GM23338 (cell line): ENCODE data around the gene CPXM2. TPM values are rescaled to one million over a fixed set of nuclear protein-coding genes. Genes with fewer than 3 reads are reported as not detected.

Experiments
- ATAC-seq: fragments of 200-7000 bp; cut with Tn5 transposase; 3 replicates; pipeline ENCODE4 v1.9.1; 2020
- DNase-seq: peaks from one replicate; pipeline ENCODE4 v3.0.0-alpha.2; 2015; ENCODE audit warnings: low spot score
- H2AFZ ChIP-seq: fragments of 200-600 bp; sonication (generic); 2 replicates; pipeline ENCODE4 v1.8.0; 2016; ENCODE audit warnings: antibody characterized with exemption, mild to moderate bottlenecking, moderate library complexity
- H3F3A ChIP-seq: fragments of 200-600 bp; sonication (generic); replicated peaks from 2 replicates; pipeline ENCODE4 v1.8.0; 2017; ENCODE audit warnings: antibody characterized with exemption, mixed run types, low read depth
- H3K27ac ChIP-seq: fragments of 200-600 bp; sonication (generic); 2 replicates; pipeline ENCODE4 v1.6.1; 2016; ENCODE audit warnings: low read depth
- H3K27me3 ChIP-seq: fragments of 200-600 bp; sonication (generic); 2 replicates; pipeline ENCODE4 v1.8.0; 2016; ENCODE audit warnings: mild to moderate bottlenecking, mixed run types, moderate library complexity; ENCODE audit not compliant: insufficient read depth
- H3K36me3 ChIP-seq: fragments of 200-600 bp; sonication (generic); 2 replicates; pipeline ENCODE4 v1.8.0; 2016; ENCODE audit warnings: mild to moderate bottlenecking; ENCODE audit not compliant: insufficient read depth
- H3K4me1 ChIP-seq: fragments of 200-600 bp; sonication (generic); 2 replicates; pipeline ENCODE4 v1.8.0; 2016; ENCODE audit warnings: mild to moderate bottlenecking, moderate library complexity; ENCODE audit not compliant: insufficient read depth
- H3K4me2 ChIP-seq: fragments of 200-600 bp; sonication (generic); 2 replicates; pipeline ENCODE4 v1.7.1; 2017; ENCODE audit warnings: mixed run types
- H3K4me3 ChIP-seq: fragments of 200-600 bp; sonication (generic); 2 replicates; pipeline ENCODE4 v1.6.1; 2016; ENCODE audit warnings: mixed run types
- H3K79me2 ChIP-seq: fragments of 200-600 bp; sonication (generic); replicated peaks from 2 replicates; pipeline ENCODE4 v1.8.0; 2017; ENCODE audit warnings: mild to moderate bottlenecking; ENCODE audit not compliant: insufficient read depth
- H3K9me2 ChIP-seq: fragments of 200-600 bp; sonication (generic); 2 replicates; pipeline ENCODE4 v1.8.0; 2017; ENCODE audit not compliant: insufficient read depth
- H4K20me1 ChIP-seq: fragments of 200-600 bp; sonication (generic); replicated peaks from 2 replicates; pipeline ENCODE4 v1.8.0; 2017; ENCODE audit warnings: mild to moderate bottlenecking; ENCODE audit not compliant: insufficient read depth
- H3K27ac Mint-ChIP-seq: 2 replicates; pipeline ENCODE4 v1.8.0; 2020; ENCODE audit warnings: inconsistent platforms, mild to moderate bottlenecking, moderate library complexity, mixed read lengths
- H3K27me3 Mint-ChIP-seq: 3 replicates; pipeline ENCODE4 v1.8.0; 2022; ENCODE audit warnings: low read depth, mild to moderate bottlenecking, moderate library complexity, mixed read lengths, inconsistent platforms; ENCODE audit not compliant: insufficient read depth, poor library complexity
- H3K36me3 Mint-ChIP-seq: 3 replicates; pipeline ENCODE4 v1.8.0; 2021; ENCODE audit warnings: low read depth, mild to moderate bottlenecking, inconsistent platforms, moderate library complexity, mixed read lengths
- H3K4me1 Mint-ChIP-seq: 3 replicates; pipeline ENCODE4 v1.8.0; 2020; ENCODE audit warnings: mild to moderate bottlenecking, inconsistent platforms, mixed read lengths
- H3K4me3 Mint-ChIP-seq: 3 replicates; pipeline ENCODE4 v1.8.0; 2021; ENCODE audit warnings: moderate library complexity, mild to moderate bottlenecking, inconsistent platforms, mixed read lengths
- H3K9me3 Mint-ChIP-seq: 3 replicates; pipeline ENCODE4 v1.8.0; 2020; ENCODE audit warnings: moderate library complexity, mild to moderate bottlenecking, inconsistent platforms, mixed read lengths
- EZH2 ChIP-seq: fragments of 200-600 bp; sonication (generic); IDR thresholded peaks from one replicate; pipeline ENCODE4 v1.8.0; 2017; ENCODE audit warnings: antibody characterized with exemption, mild to moderate bottlenecking, low read depth; ENCODE audit not compliant: unreplicated experiment
- JUNB ChIP-seq: IDR thresholded peaks from one replicate; pipeline ENCODE4 v1.6.1; 2016; ENCODE audit warnings: antibody characterized with exemption; ENCODE audit not compliant: unreplicated experiment
- NANOG ChIP-seq: IDR thresholded peaks from 2 replicates; pipeline ENCODE4 v1.6.1; 2016; ENCODE audit warnings: antibody characterized with exemption, borderline replicate concordance
- POLR2AphosphoS5 ChIP-seq: IDR thresholded peaks from 2 replicates; pipeline ENCODE4 v1.6.1; 2016; ENCODE audit warnings: antibody characterized with exemption, low read depth
- STAT1 ChIP-seq: IDR thresholded peaks from one replicate; pipeline ENCODE4 v1.6.1; 2016; ENCODE audit warnings: antibody characterized with exemption; ENCODE audit not compliant: unreplicated experiment
- ZNF114 ChIP-seq: fragments of 250-450 bp; sonication (Bioruptor Pico); IDR thresholded peaks from 2 replicates; pipeline ENCODE4 v1.5.0; 2020; ENCODE audit warnings: mild to moderate bottlenecking, moderate library complexity
- ZNF331 ChIP-seq: fragments of 250-450 bp; sonication (Bioruptor Pico); IDR thresholded peaks from 2 replicates; pipeline ENCODE4 v1.5.0; 2020; ENCODE audit warnings: low read depth, mild to moderate bottlenecking, moderate library complexity
- polyA plus RNA-seq: library from polyadenylated mRNA; unstranded; fragments of >200 nt; fragmentation: Nextera tagmentation; extraction: Ambion mirVana; gene quantifications from 2 replicates; pipeline ENCODE4 v1.2.1, GENCODE V29; 2016
- total RNA-seq: library from RNA; depleted of rRNA; stranded (reverse); fragments of >200 nt; shearing (Covaris generic); gene quantifications from 2 replicates; pipeline ENCODE4 v1.2.3, GENCODE V29; 2014
- TF ChIP-seq, protein P1 (sequence below): fragments of 250-450 bp; sonication (Bioruptor Pico); IDR thresholded peaks from 2 replicates; pipeline ENCODE4 v1.5.0; 2020; ENCODE audit warnings: mild to moderate bottlenecking, moderate library complexity
- TF ChIP-seq, protein P2 (sequence below): IDR thresholded peaks from one replicate; pipeline ENCODE4 v1.6.1; 2018; ENCODE audit warnings: antibody characterized with exemption; ENCODE audit not compliant: unreplicated experiment

CPXM2 gene
- total and polyA plus RNA-seq, 2 experiments from 2014 or later, result 1.6 to 8.1 TPM

DNA sequence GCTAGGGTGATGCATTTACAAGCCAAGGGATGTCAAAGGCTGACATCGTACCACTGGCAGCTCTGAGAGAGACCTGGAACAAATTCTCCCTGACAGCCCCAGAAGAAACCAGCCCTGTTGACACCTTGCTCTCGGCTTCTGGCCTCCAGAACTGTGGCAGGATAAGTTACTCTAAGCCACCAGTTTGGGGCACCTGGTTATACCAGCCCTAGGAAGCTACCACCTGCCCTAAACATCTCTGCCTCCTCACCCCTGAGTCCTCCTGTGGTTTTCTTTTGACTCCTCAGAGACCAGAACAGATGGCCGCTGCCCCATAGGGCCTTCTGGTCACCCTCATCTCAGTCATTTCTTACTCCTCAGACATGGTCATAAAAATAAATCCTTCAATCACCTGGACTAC lies 107.4 kb downstream of the CPXM2 start (continued):
- TF ChIP-seq, protein P1, sequence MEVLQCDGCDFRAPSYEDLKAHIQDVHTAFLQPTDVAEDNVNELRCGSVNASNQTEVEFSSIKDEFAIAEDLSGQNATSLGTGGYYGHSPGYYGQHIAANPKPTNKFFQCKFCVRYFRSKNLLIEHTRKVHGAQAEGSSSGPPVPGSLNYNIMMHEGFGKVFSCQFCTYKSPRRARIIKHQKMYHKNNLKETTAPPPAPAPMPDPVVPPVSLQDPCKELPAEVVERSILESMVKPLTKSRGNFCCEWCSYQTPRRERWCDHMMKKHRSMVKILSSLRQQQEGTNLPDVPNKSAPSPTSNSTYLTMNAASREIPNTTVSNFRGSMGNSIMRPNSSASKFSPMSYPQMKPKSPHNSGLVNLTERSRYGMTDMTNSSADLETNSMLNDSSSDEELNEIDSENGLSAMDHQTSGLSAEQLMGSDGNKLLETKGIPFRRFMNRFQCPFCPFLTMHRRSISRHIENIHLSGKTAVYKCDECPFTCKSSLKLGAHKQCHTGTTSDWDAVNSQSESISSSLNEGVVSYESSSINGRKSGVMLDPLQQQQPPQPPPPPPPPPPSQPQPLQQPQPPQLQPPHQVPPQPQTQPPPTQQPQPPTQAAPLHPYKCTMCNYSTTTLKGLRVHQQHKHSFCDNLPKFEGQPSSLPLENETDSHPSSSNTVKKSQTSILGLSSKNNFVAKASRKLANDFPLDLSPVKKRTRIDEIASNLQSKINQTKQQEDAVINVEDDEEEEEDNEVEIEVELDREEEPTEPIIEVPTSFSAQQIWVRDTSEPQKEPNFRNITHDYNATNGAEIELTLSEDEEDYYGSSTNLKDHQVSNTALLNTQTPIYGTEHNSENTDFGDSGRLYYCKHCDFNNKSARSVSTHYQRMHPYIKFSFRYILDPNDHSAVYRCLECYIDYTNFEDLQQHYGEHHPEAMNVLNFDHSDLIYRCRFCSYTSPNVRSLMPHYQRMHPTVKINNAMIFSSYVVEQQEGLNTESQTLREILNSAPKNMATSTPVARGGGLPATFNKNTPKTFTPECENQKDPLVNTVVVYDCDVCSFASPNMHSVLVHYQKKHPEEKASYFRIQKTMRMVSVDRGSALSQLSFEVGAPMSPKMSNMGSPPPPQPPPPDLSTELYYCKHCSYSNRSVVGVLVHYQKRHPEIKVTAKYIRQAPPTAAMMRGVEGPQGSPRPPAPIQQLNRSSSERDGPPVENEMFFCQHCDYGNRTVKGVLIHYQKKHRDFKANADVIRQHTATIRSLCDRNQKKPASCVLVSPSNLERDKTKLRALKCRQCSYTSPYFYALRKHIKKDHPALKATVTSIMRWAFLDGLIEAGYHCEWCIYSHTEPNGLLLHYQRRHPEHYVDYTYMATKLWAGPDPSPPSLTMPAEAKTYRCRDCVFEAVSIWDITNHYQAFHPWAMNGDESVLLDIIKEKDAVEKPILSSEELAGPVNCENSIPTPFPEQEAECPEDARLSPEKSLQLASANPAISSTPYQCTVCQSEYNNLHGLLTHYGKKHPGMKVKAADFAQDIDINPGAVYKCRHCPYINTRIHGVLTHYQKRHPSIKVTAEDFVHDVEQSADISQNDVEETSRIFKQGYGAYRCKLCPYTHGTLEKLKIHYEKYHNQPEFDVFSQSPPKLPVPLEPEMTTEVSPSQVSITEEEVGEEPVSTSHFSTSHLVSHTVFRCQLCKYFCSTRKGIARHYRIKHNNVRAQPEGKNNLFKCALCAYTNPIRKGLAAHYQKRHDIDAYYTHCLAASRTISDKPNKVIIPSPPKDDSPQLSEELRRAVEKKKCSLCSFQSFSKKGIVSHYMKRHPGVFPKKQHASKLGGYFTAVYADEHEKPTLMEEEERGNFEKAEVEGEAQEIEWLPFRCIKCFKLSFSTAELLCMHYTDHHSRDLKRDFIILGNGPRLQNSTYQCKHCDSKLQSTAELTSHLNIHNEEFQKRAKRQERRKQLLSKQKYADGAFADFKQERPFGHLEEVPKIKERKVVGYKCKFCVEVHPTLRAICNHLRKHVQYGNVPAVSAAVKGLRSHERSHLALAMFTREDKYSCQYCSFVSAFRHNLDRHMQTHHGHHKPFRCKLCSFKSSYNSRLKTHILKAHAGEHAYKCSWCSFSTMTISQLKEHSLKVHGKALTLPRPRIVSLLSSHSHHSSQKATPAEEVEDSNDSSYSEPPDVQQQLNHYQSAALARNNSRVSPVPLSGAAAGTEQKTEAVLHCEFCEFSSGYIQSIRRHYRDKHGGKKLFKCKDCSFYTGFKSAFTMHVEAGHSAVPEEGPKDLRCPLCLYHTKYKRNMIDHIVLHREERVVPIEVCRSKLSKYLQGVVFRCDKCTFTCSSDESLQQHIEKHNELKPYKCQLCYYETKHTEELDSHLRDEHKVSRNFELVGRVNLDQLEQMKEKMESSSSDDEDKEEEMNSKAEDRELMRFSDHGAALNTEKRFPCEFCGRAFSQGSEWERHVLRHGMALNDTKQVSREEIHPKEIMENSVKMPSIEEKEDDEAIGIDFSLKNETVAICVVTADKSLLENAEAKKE (CRISPR knock-in tag), result no peak
- no peak for TF ChIP-seq NANOG
- TF ChIP-seq EZH2, result no peak
- TF ChIP-seq POLR2AphosphoS5, result no peak
- no peak for TF ChIP-seq ZNF331

DNA sequence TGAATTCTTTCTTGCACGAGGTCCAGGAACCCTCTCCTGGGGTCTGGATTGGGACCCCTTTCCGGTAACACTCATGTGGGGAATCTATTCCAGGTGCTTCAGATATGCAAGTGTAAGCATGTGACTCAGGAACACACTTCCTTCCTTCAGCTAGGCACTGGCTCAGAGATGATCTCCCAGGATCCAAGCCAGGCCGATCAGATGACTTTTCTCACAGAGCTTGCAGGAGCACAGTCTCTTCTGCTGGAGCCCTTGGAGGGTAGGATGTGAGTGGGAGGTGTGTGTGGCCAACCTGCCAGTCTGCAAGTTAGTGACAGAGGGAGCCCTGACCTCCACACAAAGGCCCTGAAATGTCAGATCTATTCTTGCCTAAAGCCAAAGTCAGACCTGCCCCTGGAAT lies 108.3 kb downstream of the CPXM2 start:
- TF ChIP-seq, protein P2, sequence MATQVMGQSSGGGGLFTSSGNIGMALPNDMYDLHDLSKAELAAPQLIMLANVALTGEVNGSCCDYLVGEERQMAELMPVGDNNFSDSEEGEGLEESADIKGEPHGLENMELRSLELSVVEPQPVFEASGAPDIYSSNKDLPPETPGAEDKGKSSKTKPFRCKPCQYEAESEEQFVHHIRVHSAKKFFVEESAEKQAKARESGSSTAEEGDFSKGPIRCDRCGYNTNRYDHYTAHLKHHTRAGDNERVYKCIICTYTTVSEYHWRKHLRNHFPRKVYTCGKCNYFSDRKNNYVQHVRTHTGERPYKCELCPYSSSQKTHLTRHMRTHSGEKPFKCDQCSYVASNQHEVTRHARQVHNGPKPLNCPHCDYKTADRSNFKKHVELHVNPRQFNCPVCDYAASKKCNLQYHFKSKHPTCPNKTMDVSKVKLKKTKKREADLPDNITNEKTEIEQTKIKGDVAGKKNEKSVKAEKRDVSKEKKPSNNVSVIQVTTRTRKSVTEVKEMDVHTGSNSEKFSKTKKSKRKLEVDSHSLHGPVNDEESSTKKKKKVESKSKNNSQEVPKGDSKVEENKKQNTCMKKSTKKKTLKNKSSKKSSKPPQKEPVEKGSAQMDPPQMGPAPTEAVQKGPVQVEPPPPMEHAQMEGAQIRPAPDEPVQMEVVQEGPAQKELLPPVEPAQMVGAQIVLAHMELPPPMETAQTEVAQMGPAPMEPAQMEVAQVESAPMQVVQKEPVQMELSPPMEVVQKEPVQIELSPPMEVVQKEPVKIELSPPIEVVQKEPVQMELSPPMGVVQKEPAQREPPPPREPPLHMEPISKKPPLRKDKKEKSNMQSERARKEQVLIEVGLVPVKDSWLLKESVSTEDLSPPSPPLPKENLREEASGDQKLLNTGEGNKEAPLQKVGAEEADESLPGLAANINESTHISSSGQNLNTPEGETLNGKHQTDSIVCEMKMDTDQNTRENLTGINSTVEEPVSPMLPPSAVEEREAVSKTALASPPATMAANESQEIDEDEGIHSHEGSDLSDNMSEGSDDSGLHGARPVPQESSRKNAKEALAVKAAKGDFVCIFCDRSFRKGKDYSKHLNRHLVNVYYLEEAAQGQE, result no peak
- TF ChIP-seq ZNF114 (CRISPR knock-in tag), result no peak
- TF ChIP-seq STAT1, result no peak
- no peak for TF ChIP-seq JUNB
- TF ChIP-seq EZH2, result no peak
- no peak for ATAC-seq
- Histone ChIP-seq H3K27me3 (peaks cover 28% of the 10 kb centered on the region), H3K9me2 (no peaks in the 10 kb centered on the region), H3K4me3 (no peak overlapping the region), H3K27ac (no peak overlapping the region), H3K36me3 (no peaks in the 10 kb centered on the region), H3K79me2 (no peaks in the 10 kb centered on the region), H3F3A (no peaks in the 10 kb centered on the region), H2AFZ (no peak overlapping the region), H3K4me1 (peaks cover 29% of the 10 kb centered on the region), H3K4me2 (no peak overlapping the region), H4K20me1 (no peaks in the 10 kb centered on the region; the same call in 1 of the 2 replicates)
- H3K4me1 Mint-ChIP-seq, result peaks cover 31% of the 10 kb centered on the region
- H3K27ac Mint-ChIP-seq, result no peak overlapping the region
- H3K27me3 Mint-ChIP-seq, result peaks cover 9% of the 10 kb centered on the region
- no peaks in the 10 kb centered on the region for H3K36me3 Mint-ChIP-seq
- DNase-seq, result no peak
- H3K9me3 Mint-ChIP-seq, result no peaks in the 10 kb centered on the region
- H3K4me3 Mint-ChIP-seq, result no peak overlapping the region
